Smooth muscle cell (in vitro differentiated cells): ENCODE results near the gene SCO1. TPM values are rescaled to one million over a fixed set of nuclear protein-coding genes. Genes with fewer than 3 reads are reported as not detected.
"Not testable (repeated sequence)": the region's sequence is repeated elsewhere in the genome, so short reads cannot be mapped to it uniquely, and the experiment has no call there.

Experiments
- DNase-seq: peaks from one replicate; lab custom pipeline; 2025; ENCODE audit not compliant: unreplicated experiment; lab: John Stamatoyannopoulos, UW
- H2AFZ ChIP-seq: fragments of 200-600 bp; sonication (generic); 2 replicates; pipeline ENCODE4 v1.6.0; 2016; ENCODE audit warnings: antibody characterized with exemption, low read depth, mild to moderate bottlenecking
- H3F3A ChIP-seq: fragments of 200-600 bp; sonication (generic); 2 replicates; pipeline ENCODE4 v1.6.0; 2017; ENCODE audit warnings: antibody characterized with exemption, low read depth
- H3K27ac ChIP-seq: fragments of 200-600 bp; sonication (generic); 2 replicates; pipeline ENCODE4 v1.5.1; 2016; ENCODE audit warnings: low read depth, mild to moderate bottlenecking
- H3K27me3 ChIP-seq: fragments of 200-600 bp; sonication (generic); 2 replicates; pipeline ENCODE4 v1.6.1; 2016; ENCODE audit warnings: low read depth, mild to moderate bottlenecking
- H3K36me3 ChIP-seq: fragments of 200-600 bp; sonication (generic); 2 replicates; pipeline ENCODE4 v1.5.1; 2016; ENCODE audit warnings: low read depth
- H3K4me1 ChIP-seq: fragments of 200-600 bp; sonication (generic); 2 replicates; pipeline ENCODE4 v1.5.1; 2016; ENCODE audit warnings: low read depth
- H3K4me2 ChIP-seq: fragments of 200-600 bp; sonication (generic); 2 replicates; pipeline ENCODE4 v1.6.0; 2016; ENCODE audit warnings: mild to moderate bottlenecking
- H3K4me3 ChIP-seq: fragments of 200-600 bp; sonication (generic); 2 replicates; pipeline ENCODE4 v1.5.1; 2016; ENCODE audit warnings: mild to moderate bottlenecking
- H3K79me2 ChIP-seq: fragments of 200-600 bp; sonication (generic); 2 replicates; pipeline ENCODE4 v1.6.0; 2016; ENCODE audit warnings: low read depth, mild to moderate bottlenecking
- H3K9ac ChIP-seq: fragments of 200-600 bp; sonication (generic); 2 replicates; pipeline ENCODE4 v1.6.0; 2016; ENCODE audit warnings: low read depth
- H3K9me3 ChIP-seq: fragments of 200-600 bp; sonication (generic); replicated peaks from 2 replicates; pipeline ENCODE4 v1.5.1; 2016; ENCODE audit warnings: low read depth
- H4K20me1 ChIP-seq: fragments of 200-600 bp; sonication (generic); 2 replicates; pipeline ENCODE4 v1.6.0; 2016; ENCODE audit warnings: low read depth
- CTCF ChIP-seq: fragments of 200-600 bp; sonication (generic); IDR thresholded peaks from 2 replicates; pipeline ENCODE4 v1.5.1; 2017; ENCODE audit warnings: borderline replicate concordance, mild to moderate bottlenecking, antibody characterized with exemption; ENCODE audit not compliant: insufficient read depth, poor library complexity, severe bottlenecking
- WGBS: methylation state at CpG from one replicate; pipeline ENCODE4 v1.1.7; 2016; ENCODE audit warnings: low lambda C conversion rate; 5-methylcytosine and 5-hydroxymethylcytosine counted together
- polyA plus RNA-seq: library from polyadenylated mRNA; unstranded; fragments of >200 nt; fragmentation: Nextera tagmentation; extraction: Ambion mirVana; gene quantifications from 2 replicates; pipeline ENCODE4 v1.2.1, GENCODE V29; 2016
- total RNA-seq: library from RNA; depleted of rRNA; stranded (reverse); fragments of >200 nt; gene quantifications from 2 replicates; pipeline ENCODE4 v1.2.3, GENCODE V29; 2014

Gene SCO1
- total and polyA plus RNA-seq, 2 experiments from 2014 or later: 25.9 to 28.3 TPM

- no peaks in the 10 kb centered on the region for H3K9me3 ChIP-seq
- no peak for DNase-seq
- WGBS: 81% methylated on average over 2 of the region's 2 CpGs
- no peak overlapping the region for H2AFZ ChIP-seq
- no peak overlapping the region for H3K27ac ChIP-seq
- H3K4me2 ChIP-seq: no peak overlapping the region
- peaks cover 10% of the 10 kb centered on the region for H3F3A ChIP-seq
- H3K79me2 ChIP-seq: peaks cover 33% of the 10 kb centered on the region
- no peaks in the 10 kb centered on the region for H4K20me1 ChIP-seq
- no peak overlapping the region for H3K4me3 ChIP-seq
- H3K27me3 ChIP-seq: no peaks in the 10 kb centered on the region
- H3K4me1 ChIP-seq: peaks cover 6% of the 10 kb centered on the region
- no peak overlapping the region for H3K9ac ChIP-seq
- peaks cover 12% of the 10 kb centered on the region for H3K36me3 ChIP-seq
- no peak for TF ChIP-seq CTCF
Observed at GRCh38 chr17:10702574-10702973, 5.2 kb upstream of the SCO1 start.

- Histone ChIP-seq H3K4me2 (no peak overlapping the region), H3K27ac (no peak overlapping the region), H3K79me2 (peaks cover 58% of the 10 kb centered on the region), H3K27me3 (no peaks in the 10 kb centered on the region), H3K9me3 (no peaks in the 10 kb centered on the region), H3K9ac (no peak overlapping the region), H3K36me3 (no peaks in the 10 kb centered on the region), H3K4me1 (peaks cover 14% of the 10 kb centered on the region), H3K4me3 (no peak overlapping the region), H3F3A (peaks cover 10% of the 10 kb centered on the region), H2AFZ (no peak overlapping the region), H4K20me1 (no peaks in the 10 kb centered on the region)
- WGBS: 92% methylated on average over 1 of the region's 1 CpG
- DNase-seq: no peak
- TF ChIP-seq CTCF: no peak
Observed at GRCh38 chr17:10699856-10700255, 2.5 kb upstream of the SCO1 start.

- no peaks in the 10 kb centered on the region for H3K9me3 ChIP-seq
- peaks cover 71% of the 10 kb centered on the region for H3K79me2 ChIP-seq
- WGBS: 19% methylated on average over 18 of the region's 18 CpGs
- DNase-seq: no peak
- H3K9ac ChIP-seq: peak overlapping the region; percentile 95
- no peaks in the 10 kb centered on the region for H3K27me3 ChIP-seq
- peak overlapping the region; percentile 85 for H3K4me3 ChIP-seq
- H3K27ac ChIP-seq: peak overlapping the region; percentile 92
- no peak for TF ChIP-seq CTCF
- H2AFZ ChIP-seq: peak overlapping the region; percentile 90
- H3F3A ChIP-seq: peaks cover 10% of the 10 kb centered on the region
- peaks cover 14% of the 10 kb centered on the region for H3K4me1 ChIP-seq
- H3K4me2 ChIP-seq: peak overlapping the region; percentile 99
- H3K36me3 ChIP-seq: no peaks in the 10 kb centered on the region
- H4K20me1 ChIP-seq: no peaks in the 10 kb centered on the region
Observed at GRCh38 chr17:10698096-10698818, 924 bp upstream of the SCO1 start.

GRCh38 chr17:10695875-10696407, 1.4 kb downstream of the SCO1 start:
- Histone ChIP-seq H3K9ac (peak overlapping the region; percentile 95), H3K79me2 (peaks cover 81% of the 10 kb centered on the region), H3K4me1 (peaks cover 14% of the 10 kb centered on the region), H3K4me2 (peak overlapping the region; percentile 99), H3K36me3 (peaks cover 20% of the 10 kb centered on the region), H3K4me3 (peak overlapping the region; percentile 85)
- not testable (repeated sequence) for DNase-seq, H4K20me1 ChIP-seq, H3K27me3 ChIP-seq, H3K27ac ChIP-seq, H3F3A ChIP-seq, H3K9me3 ChIP-seq, H2AFZ ChIP-seq
- 84% methylated on average over 17 of the region's 17 CpGs for WGBS
